Endothelial cell (in vitro differentiated cells): ENCODE measurements around the gene MTMR8. TPM values are rescaled to one million over a fixed set of nuclear protein-coding genes. Genes with fewer than 3 reads are reported as not detected.

ENCODE experiments used
- DNase-seq: peaks from one replicate; pipeline ENCODE4 v3.0.0; 2021; ENCODE audit warnings: low spot score
- H3K27ac Mint-ChIP-seq: one replicate; pipeline ENCODE4 v1.8.0; 2021; ENCODE audit warnings: mixed read lengths, inconsistent platforms; ENCODE audit not compliant: unreplicated experiment
- H3K27me3 Mint-ChIP-seq: one replicate; pipeline ENCODE4 v1.8.0; 2021; ENCODE audit warnings: mild to moderate bottlenecking, moderate library complexity, mixed read lengths, inconsistent platforms; ENCODE audit not compliant: unreplicated experiment
- H3K36me3 Mint-ChIP-seq: one replicate; pipeline ENCODE4 v1.8.0; 2021; ENCODE audit warnings: mild to moderate bottlenecking, low read depth, mixed read lengths, inconsistent platforms; ENCODE audit not compliant: unreplicated experiment
- H3K4me1 Mint-ChIP-seq: one replicate; pipeline ENCODE4 v1.8.0; 2021; ENCODE audit warnings: mild to moderate bottlenecking, mixed read lengths, inconsistent platforms; ENCODE audit not compliant: unreplicated experiment
- H3K4me3 Mint-ChIP-seq: one replicate; pipeline ENCODE4 v1.8.0; 2021; ENCODE audit warnings: mild to moderate bottlenecking, mixed read lengths, inconsistent platforms; ENCODE audit not compliant: unreplicated experiment
- H3K9me3 Mint-ChIP-seq: one replicate; pipeline ENCODE4 v1.8.0; 2021; ENCODE audit warnings: mixed read lengths, inconsistent platforms; ENCODE audit not compliant: unreplicated experiment
- total RNA-seq: library from RNA; stranded (reverse); fragmentation: NEBNext Ultra II Directional; extraction: Animal tissue kit (Norgen Biotek cat#: 25700); gene quantifications from one replicate; pipeline ENCODE4 v1.2.1, GENCODE V29; 2021; ENCODE audit not compliant: unreplicated experiment
- TF ChIP-seq, protein P1 (sequence below): fragments of 200-600 bp; sonication (generic); IDR thresholded peaks from one replicate; pipeline ENCODE4 v1.5.0; 2021; ENCODE audit warnings: antibody characterized with exemption; ENCODE audit not compliant: unreplicated experiment

Gene MTMR8
- total RNA-seq, 1 donor from 2014 or later = 3.4 TPM

DNA sequence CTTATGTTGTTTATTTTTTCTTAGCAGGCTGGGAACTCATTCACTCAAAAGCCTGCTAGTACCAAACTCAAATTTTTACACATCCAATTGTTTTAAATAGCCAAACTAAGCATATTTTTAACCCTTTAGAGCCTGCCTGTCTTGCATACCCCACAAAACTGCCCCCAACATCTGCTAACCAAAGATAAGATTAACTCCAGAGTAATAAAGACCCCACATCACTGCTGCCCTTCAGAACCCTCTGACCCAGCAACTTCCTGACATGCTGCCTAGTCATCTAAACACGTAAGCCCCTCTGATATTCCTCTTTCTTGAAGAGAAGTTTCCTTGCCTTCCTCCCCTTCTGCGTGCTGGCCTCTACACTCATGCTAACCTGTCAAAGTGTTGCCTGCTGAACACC lies 104.1 kb downstream of the MTMR8 start:
- TF ChIP-seq, protein P1, sequence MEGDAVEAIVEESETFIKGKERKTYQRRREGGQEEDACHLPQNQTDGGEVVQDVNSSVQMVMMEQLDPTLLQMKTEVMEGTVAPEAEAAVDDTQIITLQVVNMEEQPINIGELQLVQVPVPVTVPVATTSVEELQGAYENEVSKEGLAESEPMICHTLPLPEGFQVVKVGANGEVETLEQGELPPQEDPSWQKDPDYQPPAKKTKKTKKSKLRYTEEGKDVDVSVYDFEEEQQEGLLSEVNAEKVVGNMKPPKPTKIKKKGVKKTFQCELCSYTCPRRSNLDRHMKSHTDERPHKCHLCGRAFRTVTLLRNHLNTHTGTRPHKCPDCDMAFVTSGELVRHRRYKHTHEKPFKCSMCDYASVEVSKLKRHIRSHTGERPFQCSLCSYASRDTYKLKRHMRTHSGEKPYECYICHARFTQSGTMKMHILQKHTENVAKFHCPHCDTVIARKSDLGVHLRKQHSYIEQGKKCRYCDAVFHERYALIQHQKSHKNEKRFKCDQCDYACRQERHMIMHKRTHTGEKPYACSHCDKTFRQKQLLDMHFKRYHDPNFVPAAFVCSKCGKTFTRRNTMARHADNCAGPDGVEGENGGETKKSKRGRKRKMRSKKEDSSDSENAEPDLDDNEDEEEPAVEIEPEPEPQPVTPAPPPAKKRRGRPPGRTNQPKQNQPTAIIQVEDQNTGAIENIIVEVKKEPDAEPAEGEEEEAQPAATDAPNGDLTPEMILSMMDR = no peak
- H3K27ac Mint-ChIP-seq = no peak overlapping the region
- H3K4me1 Mint-ChIP-seq = no peaks in the 10 kb centered on the region
- H3K36me3 Mint-ChIP-seq = no peaks in the 10 kb centered on the region
- H3K4me3 Mint-ChIP-seq = no peak overlapping the region
- H3K27me3 Mint-ChIP-seq = no peaks in the 10 kb centered on the region
- H3K9me3 Mint-ChIP-seq = no peaks in the 10 kb centered on the region
- no peak for DNase-seq

DNA sequence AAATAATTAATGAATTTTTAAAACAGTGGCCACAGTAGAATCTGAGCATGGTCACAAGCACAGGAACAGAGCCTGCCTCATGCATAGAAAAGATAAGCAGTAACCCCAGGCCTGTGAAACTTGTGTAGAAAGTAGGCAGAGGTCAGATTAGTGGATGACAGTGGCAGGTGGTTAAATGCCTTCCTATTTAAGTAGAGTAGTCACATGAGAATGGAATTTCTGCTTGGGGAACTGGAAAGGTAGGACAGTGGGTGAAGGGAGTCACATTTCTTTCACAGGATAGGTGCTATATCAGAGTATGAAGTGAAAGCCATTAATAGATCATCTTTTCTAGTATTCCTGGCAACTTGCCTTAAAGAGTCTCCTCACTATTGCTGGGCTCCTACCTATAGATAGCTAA lies 130.0 kb downstream of the MTMR8 start:
- no peak overlapping the region for H3K27ac Mint-ChIP-seq
- no peak for DNase-seq
- no peaks in the 10 kb centered on the region for H3K27me3 Mint-ChIP-seq
- no peaks in the 10 kb centered on the region for H3K4me1 Mint-ChIP-seq
- no peaks in the 10 kb centered on the region for H3K36me3 Mint-ChIP-seq
- H3K9me3 Mint-ChIP-seq = no peaks in the 10 kb centered on the region
- no peak overlapping the region for H3K4me3 Mint-ChIP-seq
- TF ChIP-seq, protein P1 = no peak

DNA sequence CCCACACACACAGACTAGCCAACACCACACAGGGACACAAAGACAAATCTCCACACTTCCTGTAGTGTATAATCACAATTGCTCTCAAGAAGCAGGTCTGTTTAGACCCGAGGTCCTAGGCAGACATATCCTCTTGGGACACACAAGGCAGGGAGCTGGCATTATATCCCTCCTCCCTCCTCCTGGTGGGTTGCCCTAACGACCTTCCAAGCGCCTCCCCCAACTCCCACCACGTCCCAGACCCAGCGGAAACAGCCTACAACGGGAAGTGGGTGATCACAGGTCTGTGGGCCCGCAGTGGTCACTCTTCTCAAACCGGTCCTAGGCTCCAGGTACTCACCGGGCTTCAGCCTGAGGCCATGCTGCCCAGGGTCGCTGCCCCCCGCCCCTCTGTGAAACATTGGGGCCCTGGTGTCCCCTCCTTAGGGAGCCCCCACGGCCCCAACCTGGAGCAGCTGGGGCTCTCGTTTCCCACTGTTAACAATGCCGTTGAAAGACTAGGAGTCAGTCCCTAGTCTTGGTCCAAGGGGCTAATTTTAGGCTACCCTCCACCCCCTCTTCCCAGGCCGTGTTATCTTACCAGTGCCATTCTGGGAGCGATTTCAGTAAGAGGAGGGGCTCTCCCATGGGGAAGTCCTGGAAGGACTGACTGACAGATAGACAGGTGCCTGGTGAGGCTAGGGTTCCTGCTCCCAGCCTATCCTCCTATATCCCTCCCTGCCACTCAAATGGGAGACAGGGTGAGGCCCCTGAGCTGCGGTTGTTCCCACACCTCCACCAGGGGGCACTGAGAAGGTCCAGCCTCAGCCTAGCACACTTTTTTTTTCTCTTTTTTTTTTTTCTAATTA lies 164.9 kb downstream of the MTMR8 start, which contains the start of gene ASB12:
Gene ASB12, minus strand, starts transcription at position 485 of the 848 bp plus-strand sequence. CDS start 4,957 bp downstream, outside the sequence.
- Mint-ChIP-seq H3K9me3 (no peaks in the 10 kb centered on the region), H3K4me1 (no peaks in the 10 kb centered on the region), H3K27ac (no peak within 1 kb of the TSS), H3K36me3 (no peaks in the 10 kb centered on the region), H3K4me3 (no peak within 1 kb of the TSS), H3K27me3 (no peaks in the 10 kb centered on the region)
- no peak for DNase-seq
- TF ChIP-seq, protein P1 = no peak

DNA sequence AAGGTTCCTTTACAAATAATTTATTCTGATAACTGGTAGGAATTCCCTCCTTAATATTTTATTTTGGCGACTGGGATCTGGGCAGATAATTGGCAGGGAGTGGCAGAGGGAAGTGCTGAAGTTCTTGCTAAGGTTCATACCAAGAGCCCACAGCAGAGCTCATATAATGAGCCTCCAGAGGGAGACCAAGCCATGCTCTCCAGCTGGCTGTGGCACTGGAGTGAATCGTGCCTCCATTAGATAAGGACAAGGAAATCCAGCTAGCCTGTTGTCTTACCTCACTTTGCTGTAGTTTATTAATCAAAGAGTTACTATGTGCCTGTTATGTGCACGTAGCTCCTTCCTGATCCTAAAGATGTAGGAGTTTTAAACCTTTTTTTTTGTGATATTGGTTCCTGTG lies 166.1 kb downstream of the MTMR8 start:
- no peak for DNase-seq
- no peaks in the 10 kb centered on the region for H3K4me1 Mint-ChIP-seq
- H3K4me3 Mint-ChIP-seq = no peak overlapping the region
- H3K36me3 Mint-ChIP-seq = no peaks in the 10 kb centered on the region
- H3K9me3 Mint-ChIP-seq = no peaks in the 10 kb centered on the region
- H3K27me3 Mint-ChIP-seq = no peaks in the 10 kb centered on the region
- TF ChIP-seq, protein P1 = no peak
- H3K27ac Mint-ChIP-seq = no peak overlapping the region

Other genes starting within 250 kb of the MTMR8 start
- gene AMER1, start 189.7 kb downstream of the MTMR8 start, total RNA-seq = 3.3 TPM
- gene ASB12, start 164.8 kb downstream of the MTMR8 start, total RNA-seq = 0.33 TPM